Measurements from ENCODE around the gene FBXO41. TPM values are rescaled to one million over a fixed set of nuclear protein-coding genes. Genes with fewer than 3 reads are reported as not detected.
"Not testable (repeated sequence)": the region's sequence is repeated elsewhere in the genome, so short reads cannot be mapped to it uniquely, and the experiment has no call there.

Gene FBXO41
- total and polyA plus RNA-seq, 2 experiments from 2014 or later: 0.44 to 1.1 TPM

- no peaks in the 10 kb centered on the region for H3K9me2 ChIP-seq (ENCODE audit: insufficient read depth)
- in situ Hi-C loops (cut with MboI): no loop called here
- no peak overlapping the region for H3K27ac ChIP-seq
- no peak overlapping the region for H3K4me2 ChIP-seq (ENCODE audit: unreplicated experiment)
- no peaks in the 10 kb centered on the region for H3K36me3 ChIP-seq (ENCODE audit: low read depth)
- WGBS, 2 experiments (ENCODE audit: low coverage in 1 of 2, low lambda C conversion rate in 2 of 2, missing lambda C conversion rate in 2 of 2): 90 to 94% methylated on average over 15 to 16 of the region's 16 CpGs
- H3K79me2 ChIP-seq (ENCODE audit: insufficient read depth): no peaks in the 10 kb centered on the region
- H4K20me1 ChIP-seq (ENCODE audit: insufficient read depth): no peaks in the 10 kb centered on the region
- H3K9me3 ChIP-seq (ENCODE audit: low read depth): no peaks in the 10 kb centered on the region
- H3K27me3 ChIP-seq (replicated peaks; ENCODE audit: insufficient read depth): 0 out of 2 replicates have a peak, but pooled peaks cover 10% of the 10 kb centered on the region
- no peak overlapping the region for H3K4me3 ChIP-seq
- no peaks in the 10 kb centered on the region for H3K4me1 ChIP-seq (ENCODE audit: insufficient read depth)
- DNase-seq: no peak
- no peak overlapping the region for H3K9ac ChIP-seq
- H3F3A ChIP-seq (ENCODE audit: insufficient read depth): no peaks in the 10 kb centered on the region
- H2AFZ ChIP-seq: no peak overlapping the region
- TF ChIP-seq EZH2 (IDR thresholded peaks at IDR 0.05; ENCODE audit: insufficient read depth, poor library complexity, severe bottlenecking): no peak
- no peak for TF ChIP-seq EZH2phosphoT487 (IDR thresholded peaks at IDR 0.05; ENCODE audit: insufficient read depth, low read depth)
Observed at GRCh38 chr2:73263540-73264331, 20.5 kb downstream of the FBXO41 start.

GRCh38 chr2:73262691-73263429 is 21.4 kb downstream of the FBXO41 start:
- H4K20me1 ChIP-seq (ENCODE audit: insufficient read depth); H3K9me3 ChIP-seq (ENCODE audit: low read depth); in situ Hi-C loops (cut with MboI); H3K36me3 ChIP-seq (ENCODE audit: low read depth); H3K79me2 ChIP-seq (ENCODE audit: insufficient read depth); H3F3A ChIP-seq (ENCODE audit: insufficient read depth); H3K9me2 ChIP-seq (ENCODE audit: insufficient read depth); H3K4me2 ChIP-seq (ENCODE audit: unreplicated experiment); H3K4me1 ChIP-seq (ENCODE audit: insufficient read depth); H2AFZ ChIP-seq; DNase-seq; H3K27me3 ChIP-seq (replicated peaks; ENCODE audit: insufficient read depth); H3K4me3 ChIP-seq; H3K27ac ChIP-seq; H3K9ac ChIP-seq: not testable (repeated sequence)
- 87 to 90% methylated on average over 18 of the region's 18 CpGs for WGBS, 2 experiments (ENCODE audit: low coverage in 1 of 2, low lambda C conversion rate in 2 of 2, missing lambda C conversion rate in 2 of 2)

GRCh38 chr2:73262108-73262651 is 22.1 kb downstream of the FBXO41 start:
- no peaks in the 10 kb centered on the region for H3K9me2 ChIP-seq (ENCODE audit: insufficient read depth)
- H3K9me3 ChIP-seq (ENCODE audit: low read depth): no peaks in the 10 kb centered on the region
- in situ Hi-C loops (cut with MboI): no loop called here
- no peak for DNase-seq
- H3K79me2 ChIP-seq (ENCODE audit: insufficient read depth): no peaks in the 10 kb centered on the region
- H3K36me3 ChIP-seq (ENCODE audit: low read depth): no peaks in the 10 kb centered on the region
- no peak overlapping the region for H3K4me3 ChIP-seq
- H3K27ac ChIP-seq: no peak overlapping the region
- 97% methylated on average over 4 of the region's 4 CpGs for WGBS, 2 experiments (ENCODE audit: low coverage in 1 of 2, low lambda C conversion rate in 2 of 2, missing lambda C conversion rate in 2 of 2)
- no peak overlapping the region for H3K4me2 ChIP-seq (ENCODE audit: unreplicated experiment)
- no peaks in the 10 kb centered on the region for H3F3A ChIP-seq (ENCODE audit: insufficient read depth)
- H3K9ac ChIP-seq: no peak overlapping the region
- H4K20me1 ChIP-seq (ENCODE audit: insufficient read depth): no peaks in the 10 kb centered on the region
- no peak overlapping the region for H2AFZ ChIP-seq
- no peak for TF ChIP-seq EZH2 (IDR thresholded peaks at IDR 0.05; ENCODE audit: insufficient read depth, poor library complexity, severe bottlenecking)
- no peak for TF ChIP-seq EZH2phosphoT487 (IDR thresholded peaks at IDR 0.05; ENCODE audit: insufficient read depth, low read depth)
- no peaks in the 10 kb centered on the region for H3K27me3 ChIP-seq (replicated peaks; ENCODE audit: insufficient read depth)
- H3K4me1 ChIP-seq (ENCODE audit: insufficient read depth): no peaks in the 10 kb centered on the region

- Histone ChIP-seq H3K4me2 (ENCODE audit: unreplicated experiment) (no peak overlapping the region), H3K27ac (no peak overlapping the region), H3F3A (ENCODE audit: insufficient read depth) (no peaks in the 10 kb centered on the region), H4K20me1 (ENCODE audit: insufficient read depth) (no peaks in the 10 kb centered on the region), H3K79me2 (ENCODE audit: insufficient read depth) (no peaks in the 10 kb centered on the region), H3K4me1 (ENCODE audit: insufficient read depth) (no peaks in the 10 kb centered on the region), H2AFZ (no peak overlapping the region), H3K36me3 (ENCODE audit: low read depth) (no peaks in the 10 kb centered on the region), H3K4me3 (no peak overlapping the region), H3K9me3 (ENCODE audit: low read depth) (no peaks in the 10 kb centered on the region), H3K27me3 (replicated peaks; ENCODE audit: insufficient read depth) (no peaks in the 10 kb centered on the region), H3K9ac (no peak overlapping the region), H3K9me2 (ENCODE audit: insufficient read depth) (no peaks in the 10 kb centered on the region)
- DNase-seq: peak; percentile 63
- in situ Hi-C loops (cut with MboI): no loop called here
- WGBS, 2 experiments (ENCODE audit: low coverage in 1 of 2, low lambda C conversion rate in 2 of 2, missing lambda C conversion rate in 2 of 2): 30 to 35% methylated on average over 14 to 17 of the region's 17 CpGs
- TF ChIP-seq EZH2phosphoT487 (IDR thresholded peaks at IDR 0.05; ENCODE audit: insufficient read depth, low read depth) (no peak), EZH2 (IDR thresholded peaks at IDR 0.05; ENCODE audit: insufficient read depth, poor library complexity, severe bottlenecking) (no peak)
Observed at GRCh38 chr2:73260338-73260984, 23.8 kb downstream of the FBXO41 start.
